H1 (cell line): ENCODE measurements around the gene TRAK1. TPM values are rescaled to one million over a fixed set of nuclear protein-coding genes. Genes with fewer than 3 reads are reported as not detected.

ENCODE experiments used
- polyA plus RNA-seq, 7 experiments: library from polyadenylated mRNA; depleted of rRNA in 3 of 7; stranded (reverse) in 5 of 7; unstranded in 2 of 7; fragments of >200 nt in 5 of 7; fragments of 200-250 nt in 2 of 7; gene quantifications; 1 replicate in 5 of 7; 2 replicates in 1 of 7; 4 replicates in 1 of 7; pipeline versions ENCODE4 v1.2.1 to v1.2.3, GENCODE V29; 2011 to 2013; ENCODE audit warnings: missing spikeins in 2 of 7, mixed read lengths in 2 of 7
- total RNA-seq: library from RNA; stranded (reverse); fragmentation: NEBNext Ultra II Directional; extraction: Animal tissue kit (Norgen Biotek cat#: 25700); gene quantifications from 2 replicates; pipeline ENCODE4 v1.2.1, GENCODE V29; 2021
- TF ChIP-seq, protein P1 (sequence below): fragments of 300-600 bp; sonication (generic); IDR thresholded peaks from 2 replicates; pipeline ENCODE4 v1.7.1; 2012; ENCODE audit warnings: low read length, moderate library complexity, mild to moderate bottlenecking, inconsistent platforms; ENCODE audit not compliant: insufficient replicate concordance

TRAK1 gene
- total and polyA plus RNA-seq, 2 of the 8 experiments (the other 6 are each of a cell fraction or from before 2014, with no cell fraction given): 21.3 to 32.7 TPM

- TF ChIP-seq, protein P1, sequence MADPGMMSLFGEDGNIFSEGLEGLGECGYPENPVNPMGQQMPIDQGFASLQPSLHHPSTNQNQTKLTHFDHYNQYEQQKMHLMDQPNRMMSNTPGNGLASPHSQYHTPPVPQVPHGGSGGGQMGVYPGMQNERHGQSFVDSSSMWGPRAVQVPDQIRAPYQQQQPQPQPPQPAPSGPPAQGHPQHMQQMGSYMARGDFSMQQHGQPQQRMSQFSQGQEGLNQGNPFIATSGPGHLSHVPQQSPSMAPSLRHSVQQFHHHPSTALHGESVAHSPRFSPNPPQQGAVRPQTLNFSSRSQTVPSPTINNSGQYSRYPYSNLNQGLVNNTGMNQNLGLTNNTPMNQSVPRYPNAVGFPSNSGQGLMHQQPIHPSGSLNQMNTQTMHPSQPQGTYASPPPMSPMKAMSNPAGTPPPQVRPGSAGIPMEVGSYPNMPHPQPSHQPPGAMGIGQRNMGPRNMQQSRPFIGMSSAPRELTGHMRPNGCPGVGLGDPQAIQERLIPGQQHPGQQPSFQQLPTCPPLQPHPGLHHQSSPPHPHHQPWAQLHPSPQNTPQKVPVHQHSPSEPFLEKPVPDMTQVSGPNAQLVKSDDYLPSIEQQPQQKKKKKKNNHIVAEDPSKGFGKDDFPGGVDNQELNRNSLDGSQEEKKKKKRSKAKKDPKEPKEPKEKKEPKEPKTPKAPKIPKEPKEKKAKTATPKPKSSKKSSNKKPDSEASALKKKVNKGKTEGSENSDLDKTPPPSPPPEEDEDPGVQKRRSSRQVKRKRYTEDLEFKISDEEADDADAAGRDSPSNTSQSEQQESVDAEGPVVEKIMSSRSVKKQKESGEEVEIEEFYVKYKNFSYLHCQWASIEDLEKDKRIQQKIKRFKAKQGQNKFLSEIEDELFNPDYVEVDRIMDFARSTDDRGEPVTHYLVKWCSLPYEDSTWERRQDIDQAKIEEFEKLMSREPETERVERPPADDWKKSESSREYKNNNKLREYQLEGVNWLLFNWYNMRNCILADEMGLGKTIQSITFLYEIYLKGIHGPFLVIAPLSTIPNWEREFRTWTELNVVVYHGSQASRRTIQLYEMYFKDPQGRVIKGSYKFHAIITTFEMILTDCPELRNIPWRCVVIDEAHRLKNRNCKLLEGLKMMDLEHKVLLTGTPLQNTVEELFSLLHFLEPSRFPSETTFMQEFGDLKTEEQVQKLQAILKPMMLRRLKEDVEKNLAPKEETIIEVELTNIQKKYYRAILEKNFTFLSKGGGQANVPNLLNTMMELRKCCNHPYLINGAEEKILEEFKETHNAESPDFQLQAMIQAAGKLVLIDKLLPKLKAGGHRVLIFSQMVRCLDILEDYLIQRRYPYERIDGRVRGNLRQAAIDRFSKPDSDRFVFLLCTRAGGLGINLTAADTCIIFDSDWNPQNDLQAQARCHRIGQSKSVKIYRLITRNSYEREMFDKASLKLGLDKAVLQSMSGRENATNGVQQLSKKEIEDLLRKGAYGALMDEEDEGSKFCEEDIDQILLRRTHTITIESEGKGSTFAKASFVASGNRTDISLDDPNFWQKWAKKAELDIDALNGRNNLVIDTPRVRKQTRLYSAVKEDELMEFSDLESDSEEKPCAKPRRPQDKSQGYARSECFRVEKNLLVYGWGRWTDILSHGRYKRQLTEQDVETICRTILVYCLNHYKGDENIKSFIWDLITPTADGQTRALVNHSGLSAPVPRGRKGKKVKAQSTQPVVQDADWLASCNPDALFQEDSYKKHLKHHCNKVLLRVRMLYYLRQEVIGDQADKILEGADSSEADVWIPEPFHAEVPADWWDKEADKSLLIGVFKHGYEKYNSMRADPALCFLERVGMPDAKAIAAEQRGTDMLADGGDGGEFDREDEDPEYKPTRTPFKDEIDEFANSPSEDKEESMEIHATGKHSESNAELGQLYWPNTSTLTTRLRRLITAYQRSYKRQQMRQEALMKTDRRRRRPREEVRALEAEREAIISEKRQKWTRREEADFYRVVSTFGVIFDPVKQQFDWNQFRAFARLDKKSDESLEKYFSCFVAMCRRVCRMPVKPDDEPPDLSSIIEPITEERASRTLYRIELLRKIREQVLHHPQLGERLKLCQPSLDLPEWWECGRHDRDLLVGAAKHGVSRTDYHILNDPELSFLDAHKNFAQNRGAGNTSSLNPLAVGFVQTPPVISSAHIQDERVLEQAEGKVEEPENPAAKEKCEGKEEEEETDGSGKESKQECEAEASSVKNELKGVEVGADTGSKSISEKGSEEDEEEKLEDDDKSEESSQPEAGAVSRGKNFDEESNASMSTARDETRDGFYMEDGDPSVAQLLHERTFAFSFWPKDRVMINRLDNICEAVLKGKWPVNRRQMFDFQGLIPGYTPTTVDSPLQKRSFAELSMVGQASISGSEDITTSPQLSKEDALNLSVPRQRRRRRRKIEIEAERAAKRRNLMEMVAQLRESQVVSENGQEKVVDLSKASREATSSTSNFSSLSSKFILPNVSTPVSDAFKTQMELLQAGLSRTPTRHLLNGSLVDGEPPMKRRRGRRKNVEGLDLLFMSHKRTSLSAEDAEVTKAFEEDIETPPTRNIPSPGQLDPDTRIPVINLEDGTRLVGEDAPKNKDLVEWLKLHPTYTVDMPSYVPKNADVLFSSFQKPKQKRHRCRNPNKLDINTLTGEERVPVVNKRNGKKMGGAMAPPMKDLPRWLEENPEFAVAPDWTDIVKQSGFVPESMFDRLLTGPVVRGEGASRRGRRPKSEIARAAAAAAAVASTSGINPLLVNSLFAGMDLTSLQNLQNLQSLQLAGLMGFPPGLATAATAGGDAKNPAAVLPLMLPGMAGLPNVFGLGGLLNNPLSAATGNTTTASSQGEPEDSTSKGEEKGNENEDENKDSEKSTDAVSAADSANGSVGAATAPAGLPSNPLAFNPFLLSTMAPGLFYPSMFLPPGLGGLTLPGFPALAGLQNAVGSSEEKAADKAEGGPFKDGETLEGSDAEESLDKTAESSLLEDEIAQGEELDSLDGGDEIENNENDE: no peak
- TF ChIP-seq, all 59 proteins: peak for 0
Observed at GRCh38 chr3:42127226-42127625, 36.1 kb downstream of the TRAK1 start (continued).
